Sigmoid colon (tissue), 7 donors: Measurements from ENCODE around the gene BCL2L12. TPM values are rescaled to one million over a fixed set of nuclear protein-coding genes. Genes with fewer than 3 reads are reported as not detected.

Source experiments
- DNase-seq: peaks from one replicate; pipeline ENCODE4 v3.0.0-alpha.2; 2019
- H3K27ac ChIP-seq, 4 donors: fragments of 200-600 bp; sonication (generic); one replicate each; pipeline ENCODE4 v1.5.1; 2016 to 2019; ENCODE audit warnings: mild to moderate bottlenecking in 1 of 4
- H3K27me3 ChIP-seq, 3 donors: fragments of 200-600 bp; sonication (generic); one replicate each; pipeline ENCODE4 v1.5.1; 2019; ENCODE audit warnings: mild to moderate bottlenecking in 1 of 3
- H3K36me3 ChIP-seq, 4 donors: fragments of 200-600 bp; sonication (generic); one replicate each; pipeline ENCODE4 v1.5.1; 2016 to 2019
- H3K4me1 ChIP-seq, 4 donors: fragments of 200-600 bp; sonication (generic); one replicate each; pipeline ENCODE4 v1.5.1; 2017 to 2019
- H3K4me3 ChIP-seq, 4 donors: fragments of 200-600 bp; sonication (generic); one replicate each; pipeline ENCODE4 v1.5.1; 2017 to 2019; ENCODE audit warnings: mild to moderate bottlenecking in 2 of 4, moderate library complexity in 1 of 4
- H3K9me3 ChIP-seq, 4 donors: fragments of 200-600 bp in 3 of 4; sonication (generic) in 3 of 4; one replicate each; pipeline versions ENCODE4 v1.5.1 to v1.6.1; 2013 to 2019
- EP300 ChIP-seq, 4 donors: sonication (generic); formaldehyde crosslinking; IDR thresholded peaks; one replicate each; pipeline ENCODE4 v1.6.1; 2017; ENCODE audit warnings: antibody characterized with exemption in 4 of 4
- POLR2A ChIP-seq, 2 donors: fragments of 450-650 bp; IDR thresholded peaks; one replicate each; pipeline ENCODE4 v1.6.1; 2016; ENCODE audit warnings: antibody characterized with exemption in 2 of 2, mild to moderate bottlenecking in 2 of 2, moderate library complexity in 2 of 2
- POLR2AphosphoS5 ChIP-seq, 4 donors: sonication (generic); formaldehyde crosslinking; IDR thresholded peaks; one replicate each; pipeline ENCODE4 v1.6.1; 2017; ENCODE audit warnings: antibody characterized with exemption in 4 of 4
- WGBS, 2 donors: extraction: QIAGEN DNeasy Blood & Tissue Kit; methylation state at CpG; one replicate each; pipeline ENCODE4 v1.1.7; 2013; 5-methylcytosine and 5-hydroxymethylcytosine counted together
- intact Hi-C: fragments of 100-400 bp; cut with DNase I; formaldehyde crosslinking; loops from one replicate; pipeline ENCODE4 v1.15.1; 2023
- polyA plus RNA-seq, 3 donors: library from polyadenylated mRNA; stranded (reverse); fragments of 200-250 nt; gene quantifications; one replicate each; pipeline ENCODE4 v1.2.3, GENCODE V29; 2013
- total RNA-seq, 4 donors: library from RNA; depleted of rRNA; stranded (reverse); fragments of >200 nt; gene quantifications; one replicate each; pipeline ENCODE4 v1.1.0, GENCODE V29; 2016
- TF ChIP-seq, protein P1 (sequence below), 4 experiments: fragments of 450-650 bp in 3 of 4; fragments of 200-600 bp in 1 of 4; IDR thresholded peaks; one replicate each; pipeline ENCODE4 v1.5.1; 2016 to 2019; ENCODE audit warnings: antibody characterized with exemption in 4 of 4, mild to moderate bottlenecking in 3 of 4, moderate library complexity in 2 of 4
- donor health status: healthy with polysubstance abuse.
- donor health status: Bipolar disorder and iron deficiency.
- donor health status: healthy.

Gene BCL2L12
- total and polyA plus RNA-seq, 7 donors = 4.6 to 43.6 (median 9.0) TPM

GRCh38 chr19:49687566-49688316, 22.0 kb downstream of the BCL2L12 start:
- H3K4me3 ChIP-seq = no peak overlapping the region
- peak overlapping the region in 3 of 4 donors; percentile 0 to 38 (median 21) for H3K27ac ChIP-seq
- H3K4me1 ChIP-seq = peaks cover 0 to 31% (median 26%) of the 10 kb centered on the region in 4 donors
- no peak for DNase-seq
- WGBS, 2 donors = 76 to 81% methylated on average over 26 of the region's 26 CpGs
- intact Hi-C loops = no loop called here
- peaks cover 4 to 35% (median 31%) of the 10 kb centered on the region in 3 donors for H3K27me3 ChIP-seq
- no peak for TF ChIP-seq POLR2AphosphoS5 (IDR thresholded peaks at IDR 0.05)
- no peak for TF ChIP-seq POLR2A (IDR thresholded peaks at IDR 0.05)
- TF ChIP-seq, protein P1, sequence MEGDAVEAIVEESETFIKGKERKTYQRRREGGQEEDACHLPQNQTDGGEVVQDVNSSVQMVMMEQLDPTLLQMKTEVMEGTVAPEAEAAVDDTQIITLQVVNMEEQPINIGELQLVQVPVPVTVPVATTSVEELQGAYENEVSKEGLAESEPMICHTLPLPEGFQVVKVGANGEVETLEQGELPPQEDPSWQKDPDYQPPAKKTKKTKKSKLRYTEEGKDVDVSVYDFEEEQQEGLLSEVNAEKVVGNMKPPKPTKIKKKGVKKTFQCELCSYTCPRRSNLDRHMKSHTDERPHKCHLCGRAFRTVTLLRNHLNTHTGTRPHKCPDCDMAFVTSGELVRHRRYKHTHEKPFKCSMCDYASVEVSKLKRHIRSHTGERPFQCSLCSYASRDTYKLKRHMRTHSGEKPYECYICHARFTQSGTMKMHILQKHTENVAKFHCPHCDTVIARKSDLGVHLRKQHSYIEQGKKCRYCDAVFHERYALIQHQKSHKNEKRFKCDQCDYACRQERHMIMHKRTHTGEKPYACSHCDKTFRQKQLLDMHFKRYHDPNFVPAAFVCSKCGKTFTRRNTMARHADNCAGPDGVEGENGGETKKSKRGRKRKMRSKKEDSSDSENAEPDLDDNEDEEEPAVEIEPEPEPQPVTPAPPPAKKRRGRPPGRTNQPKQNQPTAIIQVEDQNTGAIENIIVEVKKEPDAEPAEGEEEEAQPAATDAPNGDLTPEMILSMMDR (IDR thresholded peaks at IDR 0.05) = no peak
- no peak for TF ChIP-seq EP300 (IDR thresholded peaks at IDR 0.05)
- H3K36me3 ChIP-seq = peaks cover 15 to 54% (median 44%) of the 10 kb centered on the region in 4 donors
- H3K9me3 ChIP-seq = no peaks in the 10 kb centered on the region

DNA sequence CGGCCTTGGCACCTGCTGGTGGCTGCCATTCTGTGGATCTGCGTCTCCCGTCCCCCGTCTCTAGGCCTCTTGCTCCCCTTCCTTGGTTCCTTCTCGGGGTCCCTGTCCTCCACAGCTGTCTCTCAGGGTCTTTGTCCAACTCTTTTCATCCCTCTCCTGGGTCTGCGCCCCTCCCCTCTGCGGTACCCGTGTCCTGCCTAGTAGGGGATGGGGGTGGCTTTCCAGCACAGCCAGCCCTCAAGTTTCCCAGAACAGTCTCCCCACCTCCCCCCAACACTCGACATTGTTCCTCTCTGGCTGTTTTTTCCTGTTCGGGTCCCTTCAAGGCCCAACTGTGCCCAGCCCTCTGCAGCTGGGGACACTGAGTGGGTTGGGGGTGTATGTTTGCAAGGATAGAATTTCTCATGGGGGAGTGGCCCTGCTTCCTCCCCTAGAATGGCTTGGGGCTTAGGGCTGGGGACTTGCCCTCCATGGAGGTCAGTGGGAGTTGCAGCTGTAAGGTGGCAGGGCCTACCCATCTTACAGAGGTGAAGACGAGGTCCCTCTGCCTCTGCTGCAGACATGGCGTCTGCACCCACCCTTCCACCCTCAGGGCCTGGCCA, 22.9 kb downstream of the BCL2L12 start:
- no peaks in the 10 kb centered on the region for H3K9me3 ChIP-seq
- intact Hi-C loops = no loop called here
- WGBS, 2 donors = 78 to 79% methylated on average over 12 of the region's 12 CpGs
- DNase-seq = no peak
- H3K4me1 ChIP-seq = peaks cover 0 to 31% (median 26%) of the 10 kb centered on the region in 4 donors
- H3K27me3 ChIP-seq = peaks cover 4 to 35% (median 31%) of the 10 kb centered on the region in 3 donors
- peaks cover 15 to 45% (median 41%) of the 10 kb centered on the region in 4 donors for H3K36me3 ChIP-seq
- peak overlapping the region in 3 of 4 donors; percentile 0 to 38 (median 21) for H3K27ac ChIP-seq
- peak overlapping the region in 2 of 4 donors; percentile 4 to 46 for H3K4me3 ChIP-seq
- no peak for TF ChIP-seq EP300 (IDR thresholded peaks at IDR 0.05)
- TF ChIP-seq POLR2AphosphoS5 (IDR thresholded peaks at IDR 0.05) = no peak
- TF ChIP-seq, protein P1 (IDR thresholded peaks at IDR 0.05) = no peak
- no peak for TF ChIP-seq POLR2A (IDR thresholded peaks at IDR 0.05)

- peaks cover 9 to 38% (median 34%) of the 10 kb centered on the region in 4 donors for H3K36me3 ChIP-seq
- peaks cover 0 to 31% (median 26%) of the 10 kb centered on the region in 4 donors for H3K4me1 ChIP-seq
- intact Hi-C loops = loop anchor here (2.0 kb wide), 1 partner anchor 77 kb away; the partner anchor contains the start of gene AP2A1
- TF ChIP-seq, protein P1 (IDR thresholded peaks at IDR 0.05) = peak in 2 of 4 experiments; percentile 38 to 42
- TF ChIP-seq EP300 (IDR thresholded peaks at IDR 0.05) (no peak), POLR2AphosphoS5 (IDR thresholded peaks at IDR 0.05) (no peak)
- 22 to 38% methylated on average over 54 of the region's 54 CpGs for WGBS, 2 donors
- peaks cover 4 to 35% (median 31%) of the 10 kb centered on the region in 3 donors for H3K27me3 ChIP-seq
- H3K4me3 ChIP-seq = peak within 1 kb of the TSS; percentile 32 to 46 (median 39)
- no peak for DNase-seq
- H3K27ac ChIP-seq = peak within 1 kb of the TSS; percentile 58 to 70 (median 60)
- no peaks in the 10 kb centered on the region for H3K9me3 ChIP-seq
These were observed 23.7 kb downstream of the BCL2L12 start, which contains the start of gene ADM5 for GRCh38 chr19:49689133-49690078. ADM5 (plus strand) TSS chr19:49689594; CDS start chr19:49689838, 244 bp downstream.

- peaks cover 4 to 35% (median 31%) of the 10 kb centered on the region in 3 donors for H3K27me3 ChIP-seq
- H3K4me3 ChIP-seq = peak overlapping the region; percentile 32 to 46 (median 39)
- intact Hi-C loops = loop anchor here (2.0 kb wide), 1 partner anchor 77 kb away; the partner anchor contains the start of gene AP2A1
- H3K9me3 ChIP-seq = no peaks in the 10 kb centered on the region
- 17 to 19% methylated on average over 39 of the region's 39 CpGs for WGBS, 2 donors
- TF ChIP-seq POLR2AphosphoS5 (IDR thresholded peaks at IDR 0.05) = no peak
- TF ChIP-seq, protein P1 (IDR thresholded peaks at IDR 0.05) = peak in 1 of 4 experiments; percentile 11
- no peak for TF ChIP-seq POLR2A (IDR thresholded peaks at IDR 0.05)
- TF ChIP-seq EP300 (IDR thresholded peaks at IDR 0.05) = no peak
- H3K4me1 ChIP-seq = peaks cover 0 to 31% (median 26%) of the 10 kb centered on the region in 4 donors
- peaks cover 1 to 30% (median 26%) of the 10 kb centered on the region in 4 donors for H3K36me3 ChIP-seq
- no peak for DNase-seq
- H3K27ac ChIP-seq = peak overlapping the region; percentile 58 to 70 (median 60)
These were observed 24.4 kb downstream of the BCL2L12 start for GRCh38 chr19:49690079-49690655.
